NCI-H187 treated with DMSO at 0.1 percent for 48 hours (cell line): ENCODE data around the gene STIM2.
"Not testable (repeated sequence)": the region's sequence is repeated elsewhere in the genome, so short reads cannot be mapped to it uniquely, and the experiment has no call there.

Experiments used
- DNase-seq: peaks from one replicate; lab custom pipeline; 2025; lab: John Stamatoyannopoulos, UW

Gene STIM2

DNA sequence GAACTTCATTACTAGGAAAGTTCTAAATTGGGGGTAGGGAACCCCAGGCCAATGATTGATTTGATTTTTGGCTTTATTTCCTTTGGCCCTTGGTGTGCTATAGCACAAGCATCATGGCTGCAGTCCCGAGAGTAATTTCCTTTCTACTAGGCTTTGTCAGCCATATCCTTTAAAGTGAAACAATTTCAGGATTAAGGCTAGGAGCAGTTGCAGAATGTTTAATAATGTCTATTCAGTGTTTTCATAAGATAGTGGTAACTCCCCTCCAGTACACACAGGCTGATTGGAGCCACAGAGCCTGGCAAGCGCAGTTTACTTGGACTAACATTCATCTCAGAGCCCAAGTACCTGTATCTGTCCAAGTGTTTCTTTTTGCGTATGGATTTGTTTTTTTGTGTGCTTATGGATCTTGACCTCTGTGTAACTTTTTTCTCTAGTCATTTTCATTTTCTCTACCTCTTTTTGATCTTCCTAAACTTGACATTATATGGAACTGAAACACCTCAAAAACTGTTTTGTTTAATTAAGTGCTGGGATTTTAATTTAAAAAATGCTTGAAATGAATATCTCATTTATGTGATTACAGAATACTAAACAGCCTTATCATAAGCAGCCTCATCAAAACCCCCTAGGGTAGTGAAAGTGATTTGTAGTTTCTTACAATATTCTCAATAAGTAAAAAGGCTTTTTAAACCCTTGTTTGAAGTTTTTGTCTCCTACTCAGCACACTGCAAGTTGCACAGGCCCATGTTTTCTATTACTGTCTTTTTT lies 7.5 kb downstream of the STIM2 start:
- DNase-seq: no peak

DNA sequence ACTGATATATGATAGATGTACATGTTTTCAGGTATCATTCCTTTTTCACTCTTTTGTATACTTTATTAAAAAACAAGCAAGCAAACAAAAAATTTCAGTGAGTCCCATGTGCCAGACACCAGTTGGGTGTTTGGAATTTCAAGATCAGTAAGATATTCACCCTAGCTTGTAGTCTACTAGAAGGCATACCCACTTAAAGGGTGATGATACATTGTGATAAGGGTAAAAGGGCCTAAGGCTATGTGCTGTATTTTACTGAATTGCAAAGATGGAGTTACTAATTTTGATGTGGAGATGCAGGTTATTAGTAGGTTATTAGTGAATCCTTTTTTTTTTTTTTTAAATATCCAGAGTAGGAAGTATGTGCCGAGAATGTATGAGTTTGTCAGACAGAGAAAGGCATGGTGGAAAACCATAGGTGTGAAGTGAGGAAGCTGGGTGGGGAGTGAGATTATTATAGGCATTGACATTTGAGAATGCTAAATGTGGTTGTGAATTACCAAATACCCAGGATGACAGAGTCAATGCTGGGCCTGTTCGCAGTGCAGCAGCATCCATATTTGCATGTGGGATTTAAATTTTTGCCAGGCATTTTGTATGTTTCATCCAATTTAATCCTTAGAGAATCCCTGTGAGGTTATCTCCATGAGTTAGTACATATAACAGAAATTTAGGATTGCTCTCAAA lies 10.1 kb downstream of the STIM2 start:
- DNase-seq: no peak

DNA sequence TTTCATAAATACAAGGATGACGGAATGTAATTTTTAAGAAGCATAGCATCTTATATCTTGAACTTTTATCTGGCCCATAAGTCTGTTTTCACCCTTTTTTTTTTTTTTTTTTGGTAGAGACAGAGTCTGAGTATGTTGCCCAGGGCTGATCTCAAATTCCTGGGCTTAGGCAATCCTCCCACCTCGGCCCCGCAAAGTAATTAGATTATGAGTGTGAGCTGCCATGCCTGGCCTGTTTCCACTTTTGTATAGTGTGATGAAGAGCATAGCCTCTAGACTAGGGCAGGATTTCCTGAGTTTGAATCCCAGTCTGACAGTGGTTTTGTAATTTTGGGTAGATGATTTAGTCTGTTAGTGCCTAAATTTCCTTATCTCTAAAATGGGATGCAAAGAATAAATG lies 11.0 kb downstream of the STIM2 start:
- DNase-seq: no peak

DNA sequence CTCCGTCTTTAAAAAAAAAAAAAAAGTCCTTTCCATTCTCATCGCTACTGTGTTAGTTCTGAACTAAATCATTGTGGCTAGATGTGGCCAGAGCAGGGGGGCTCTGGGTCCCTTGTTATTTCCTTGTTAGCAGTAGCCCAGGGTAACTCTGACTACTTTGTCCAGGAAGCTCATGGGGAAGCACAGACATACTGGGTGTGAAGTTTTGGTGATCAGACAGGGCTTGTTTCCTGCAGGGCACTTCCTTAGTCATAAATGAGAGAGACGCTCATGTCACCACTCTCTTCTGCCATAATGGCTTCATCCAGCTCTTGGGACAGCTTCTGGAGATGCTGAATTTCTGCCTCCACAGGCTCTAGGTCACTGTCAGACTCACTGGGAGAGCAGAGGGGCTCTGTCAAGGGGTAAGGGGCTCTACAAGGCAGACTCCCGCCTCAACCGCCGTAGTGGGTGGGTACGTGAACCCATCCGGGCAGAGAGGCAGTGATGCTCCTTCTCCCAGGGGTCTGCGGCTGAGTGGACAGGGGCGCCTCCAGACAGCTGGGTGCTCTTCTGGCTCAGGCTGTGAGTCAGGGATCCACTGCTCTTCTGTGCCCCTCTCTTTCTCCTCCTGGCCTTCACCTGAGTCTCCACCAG lies 12.9 kb downstream of the STIM2 start:
- DNase-seq: no peak

DNA sequence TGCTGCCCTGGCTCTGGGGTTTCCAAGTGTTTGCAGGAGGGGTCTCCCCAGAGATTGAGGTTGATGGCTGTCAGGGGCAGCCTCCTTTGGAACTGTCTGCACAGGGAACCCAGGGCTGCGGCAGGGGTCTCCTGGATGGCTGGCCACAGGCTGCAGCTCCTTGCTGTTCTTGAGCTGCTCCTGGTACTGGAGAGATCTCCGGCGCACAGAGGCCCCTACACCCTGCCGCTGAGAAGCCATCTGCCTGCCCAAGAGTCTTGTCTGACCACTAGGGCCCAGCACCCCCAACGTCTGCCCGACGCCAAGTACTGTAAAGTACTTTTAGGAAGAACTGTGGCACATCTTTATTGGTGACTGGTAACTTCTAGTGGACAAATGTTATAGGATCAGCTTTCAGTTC lies 13.5 kb downstream of the STIM2 start:
- no peak for DNase-seq

DNA sequence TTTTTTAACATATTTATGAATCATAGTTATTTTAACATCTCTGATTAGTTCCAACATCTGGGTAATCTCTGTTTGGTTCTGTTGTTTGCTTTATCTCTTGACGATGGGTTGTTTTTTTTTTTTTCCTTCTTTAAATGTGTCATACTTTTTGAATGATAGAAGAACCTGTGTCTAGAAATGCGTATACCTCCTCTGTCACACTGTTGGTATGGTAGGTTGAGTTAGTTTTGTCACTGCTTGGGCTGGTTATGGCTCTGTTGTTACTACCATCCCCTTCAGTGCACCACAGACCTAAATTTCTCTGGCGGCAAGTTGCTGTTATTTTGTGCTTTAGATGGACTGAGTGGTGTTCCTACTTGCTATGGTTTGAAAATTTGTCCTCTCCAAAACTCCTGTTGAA lies 16.8 kb downstream of the STIM2 start:
- no peak for DNase-seq

DNA sequence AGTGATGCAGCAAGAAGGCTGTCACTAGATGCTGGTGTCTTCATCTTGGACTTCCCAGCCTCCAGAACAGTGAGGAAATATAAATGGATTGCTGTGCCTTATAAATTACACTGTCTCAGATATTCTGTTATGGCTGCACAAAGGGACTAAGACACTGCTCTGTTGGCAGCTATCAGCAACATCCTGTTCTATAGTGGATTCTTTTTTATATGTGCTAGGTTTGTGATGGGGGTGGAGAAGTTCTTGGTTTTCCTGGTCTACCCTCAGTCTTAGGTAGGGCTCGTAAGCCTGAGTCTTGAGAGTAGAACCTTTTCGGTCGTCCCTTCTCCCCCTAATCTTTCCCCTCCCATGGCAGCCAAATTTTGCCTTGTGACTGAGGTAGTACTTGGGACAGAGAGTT lies 17.3 kb downstream of the STIM2 start:
- DNase-seq: no peak

DNA sequence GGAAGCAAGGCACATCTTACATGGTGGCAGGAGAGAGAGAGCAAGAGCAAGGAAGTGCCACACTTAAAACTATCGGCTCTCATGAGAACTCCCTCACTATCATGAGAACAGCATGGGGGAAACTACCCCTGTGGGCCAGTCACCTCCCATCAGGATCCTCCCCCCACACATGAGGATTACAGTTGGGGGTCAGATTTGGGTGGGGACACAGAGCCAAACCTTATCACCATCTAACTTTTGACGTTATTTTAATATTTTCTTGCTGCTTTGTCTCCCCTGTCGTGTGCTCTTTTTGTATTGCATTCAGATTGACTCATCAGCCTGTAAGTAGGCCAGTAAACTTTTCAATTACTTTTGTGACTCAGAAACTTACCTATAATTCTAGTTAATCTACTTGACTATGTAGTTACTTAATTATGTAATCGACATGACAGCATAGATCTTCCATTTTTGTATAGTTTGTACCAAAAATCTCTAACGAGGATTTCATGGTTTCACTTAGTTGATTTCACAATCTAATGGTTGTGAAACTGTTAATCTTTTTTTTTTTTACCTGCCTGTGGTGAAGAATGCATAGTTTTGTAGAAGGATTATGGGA lies 18.3 kb downstream of the STIM2 start:
- no peak for DNase-seq

DNA sequence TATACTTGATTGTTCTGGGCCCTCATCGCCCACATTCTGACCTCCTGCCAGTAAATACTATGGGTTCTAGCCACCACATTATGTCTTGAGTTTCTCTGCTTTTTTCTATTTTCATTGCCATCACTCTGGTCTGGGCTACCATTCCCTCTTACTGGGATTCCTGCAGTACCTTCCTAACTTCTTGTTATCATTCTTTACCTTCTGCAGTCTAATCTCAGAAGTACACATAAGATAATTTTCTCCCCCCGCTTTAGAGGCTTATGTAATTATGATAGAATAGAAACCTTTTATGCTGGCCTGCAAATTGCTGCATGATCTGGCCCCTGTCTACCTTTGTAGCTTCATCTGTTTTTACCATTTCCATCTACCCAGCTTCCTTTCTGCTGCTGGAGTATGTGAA lies 19.2 kb downstream of the STIM2 start:
- DNase-seq: no peak

DNA sequence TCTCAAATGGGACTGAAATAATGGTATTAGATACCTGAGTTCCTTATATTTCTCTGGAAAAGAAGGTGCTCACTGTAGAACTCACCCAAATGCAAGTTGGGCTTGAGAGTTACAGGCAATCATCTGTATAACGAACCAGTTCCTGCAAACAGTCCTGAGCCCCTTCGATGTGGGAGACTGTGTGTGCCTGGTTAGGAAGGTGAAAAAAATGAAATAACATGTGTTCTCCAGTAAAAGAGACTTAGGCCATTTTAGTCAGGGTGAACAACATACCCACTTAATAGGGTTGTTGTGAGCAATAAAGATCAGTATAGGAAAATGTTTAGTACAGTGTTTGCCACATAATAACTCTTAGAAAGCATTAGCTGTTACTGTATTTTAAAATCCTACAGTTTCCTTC lies 23.4 kb downstream of the STIM2 start:
- DNase-seq: no peak

DNA sequence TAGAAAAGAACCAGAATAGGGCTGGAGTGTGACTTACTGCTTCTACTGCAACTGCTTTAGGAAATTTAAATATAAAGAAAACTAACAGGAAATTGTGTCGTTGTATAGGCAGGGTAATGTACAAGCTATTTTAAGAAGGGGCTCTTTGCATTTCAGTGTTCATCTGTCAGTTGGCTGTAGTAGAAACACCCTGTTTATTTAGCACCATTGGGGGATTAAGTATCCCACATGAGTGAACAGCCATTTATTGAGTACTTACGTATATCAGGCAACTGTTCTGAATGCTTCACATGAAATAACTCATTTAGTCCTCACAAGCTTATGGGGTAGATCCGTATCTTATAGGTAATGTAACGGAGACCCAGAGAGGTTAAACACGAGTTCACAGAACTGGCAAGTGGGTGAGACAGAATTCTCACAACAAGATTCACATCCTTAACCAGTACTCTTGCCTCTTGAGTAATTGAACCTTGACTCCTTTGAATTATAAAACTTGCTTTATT lies 23.9 kb downstream of the STIM2 start:
- no peak for DNase-seq

DNA sequence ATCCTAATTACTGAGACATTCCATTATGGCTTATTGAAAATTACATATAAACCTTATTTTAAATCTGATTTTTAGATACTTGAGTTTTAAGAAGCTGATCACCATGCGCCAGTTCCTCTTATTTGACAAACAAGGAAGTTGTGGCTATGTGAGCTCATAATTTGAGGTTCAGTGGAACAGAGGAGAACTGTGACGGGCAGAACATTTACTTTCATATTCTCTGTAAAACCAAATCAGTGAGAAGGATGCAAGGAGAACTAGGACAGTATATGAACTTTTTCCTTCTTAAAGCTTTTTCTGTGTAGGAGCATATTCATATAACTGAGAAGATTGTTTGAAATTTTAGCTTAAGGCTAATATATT lies 25.3 kb downstream of the STIM2 start:
- no peak for DNase-seq

DNA sequence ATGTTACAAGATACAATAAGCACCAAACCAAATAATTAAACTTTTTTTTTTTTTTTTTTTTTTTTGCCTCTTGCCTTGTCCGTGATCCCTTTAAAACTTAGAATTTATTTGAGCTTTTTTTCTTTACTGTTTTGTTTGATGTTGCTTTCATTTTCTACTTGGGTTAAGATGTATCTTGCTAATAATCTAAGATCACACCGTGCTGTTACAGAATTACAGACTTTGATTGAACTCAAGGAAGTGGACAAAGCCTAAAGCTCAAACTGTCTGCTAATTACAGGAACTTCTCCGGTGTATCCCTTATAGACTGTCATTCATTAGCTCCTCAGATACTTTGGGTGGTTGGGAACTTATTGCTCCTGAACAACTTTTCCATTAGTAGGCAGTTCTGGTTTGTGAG lies 26.5 kb downstream of the STIM2 start:
- no peak for DNase-seq

DNA sequence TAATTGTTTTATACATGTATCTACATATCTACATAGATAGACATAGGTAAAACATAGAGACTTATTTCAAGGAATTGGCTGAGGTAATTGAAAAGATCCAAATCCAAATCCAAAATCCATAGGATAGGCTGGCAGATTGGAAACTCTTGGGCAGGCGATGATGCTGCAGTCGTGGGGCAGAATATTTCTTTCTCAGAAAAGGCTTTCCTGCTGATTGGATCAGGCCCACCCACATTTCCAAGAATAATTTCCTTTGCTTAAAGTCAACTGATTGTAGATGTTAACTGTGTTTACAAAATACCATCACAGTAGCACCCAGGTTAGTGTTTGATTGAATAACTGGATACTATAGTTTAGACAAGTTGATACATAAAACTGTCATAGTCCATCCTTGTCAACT lies 27.2 kb downstream of the STIM2 start:
- no peak for DNase-seq

DNA sequence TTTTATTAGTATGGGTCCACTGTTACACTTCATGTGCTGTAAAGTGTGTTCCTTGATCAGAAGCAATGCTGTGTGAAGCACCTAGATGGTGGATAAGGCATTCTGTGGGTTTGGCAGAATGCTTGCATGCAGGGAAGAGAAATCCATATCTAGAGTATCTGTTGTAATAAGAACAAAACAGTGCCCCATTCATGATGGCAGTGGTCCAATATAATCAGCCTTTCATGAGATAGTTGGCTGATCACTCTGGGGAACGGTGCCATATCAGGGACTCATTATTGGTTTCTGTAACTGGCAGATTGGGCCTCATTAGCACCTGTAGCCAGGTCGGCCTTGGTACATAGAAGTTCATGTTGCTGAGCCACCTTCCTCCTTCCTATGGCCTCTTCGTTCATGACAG lies 28.7 kb downstream of the STIM2 start:
- DNase-seq: no peak

DNA sequence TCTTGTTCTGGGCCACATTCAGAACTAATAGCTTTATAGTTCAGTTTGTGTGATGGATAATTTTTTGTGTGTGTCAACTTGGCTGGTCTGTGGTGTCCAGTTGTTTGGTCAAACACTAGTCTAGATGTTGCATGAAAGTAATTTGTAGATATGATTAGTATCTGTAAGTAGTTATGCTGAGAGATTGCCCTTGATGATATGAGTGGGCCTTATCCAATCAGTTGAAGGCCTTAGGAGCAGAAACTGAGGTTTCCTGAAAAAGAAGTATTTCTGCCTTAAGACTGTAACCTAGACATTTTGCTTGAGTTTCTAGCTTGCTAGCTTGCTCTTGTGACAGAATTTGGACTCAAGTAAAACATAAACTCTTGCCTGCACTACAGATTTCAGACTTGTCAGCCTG lies 30.4 kb downstream of the STIM2 start:
- no peak for DNase-seq

DNA sequence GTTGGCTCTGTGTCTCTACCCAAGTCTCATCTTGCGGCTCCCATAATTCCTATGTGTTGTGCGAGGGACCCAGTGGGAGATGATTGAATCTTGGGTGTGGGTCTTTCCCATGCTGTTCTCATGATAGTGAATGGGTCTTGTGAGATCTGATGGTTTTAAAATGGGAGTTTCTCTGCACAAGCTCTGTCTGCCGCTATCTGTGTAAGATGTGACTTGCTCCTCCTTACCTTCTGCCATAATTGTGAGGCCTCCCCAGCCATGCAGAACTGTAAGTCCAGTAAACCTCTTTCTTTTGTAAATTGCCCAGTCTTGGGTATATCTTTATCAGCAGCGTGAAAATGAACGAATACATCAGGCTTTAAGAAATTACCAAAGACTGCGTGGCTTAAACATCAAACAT lies 31.2 kb downstream of the STIM2 start:
- no peak for DNase-seq

DNA sequence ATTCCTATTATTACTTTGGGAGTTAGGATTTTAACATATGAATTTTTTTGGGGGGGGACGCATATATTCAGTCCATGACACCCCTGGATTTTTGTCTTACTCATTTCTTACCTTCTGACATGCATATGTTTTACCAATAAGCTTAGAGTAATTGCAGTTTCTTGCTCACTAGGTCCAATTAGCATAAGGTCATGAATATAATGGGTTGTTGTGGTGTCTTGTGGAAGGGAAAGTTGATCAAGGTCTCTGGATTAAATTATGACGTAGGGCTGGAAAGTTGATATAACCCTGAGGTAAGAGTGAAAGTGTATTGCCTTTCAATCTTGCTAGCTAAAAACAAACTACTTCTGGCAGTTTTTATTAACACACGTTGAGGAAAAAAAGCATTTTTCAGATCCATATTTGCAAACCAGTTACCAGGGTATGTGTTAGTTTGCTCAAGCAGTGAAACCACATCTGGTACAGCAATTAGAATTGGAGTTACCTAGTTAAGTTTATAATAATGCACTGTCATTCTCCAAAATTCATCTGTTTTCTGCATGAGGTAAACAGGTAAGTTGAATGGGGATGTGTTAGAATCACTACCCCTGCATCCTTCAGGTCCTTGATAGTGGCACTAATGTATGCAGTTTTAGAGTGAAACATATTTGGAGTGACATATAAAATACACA lies 32.0 kb downstream of the STIM2 start:
- DNase-seq: no peak

DNA sequence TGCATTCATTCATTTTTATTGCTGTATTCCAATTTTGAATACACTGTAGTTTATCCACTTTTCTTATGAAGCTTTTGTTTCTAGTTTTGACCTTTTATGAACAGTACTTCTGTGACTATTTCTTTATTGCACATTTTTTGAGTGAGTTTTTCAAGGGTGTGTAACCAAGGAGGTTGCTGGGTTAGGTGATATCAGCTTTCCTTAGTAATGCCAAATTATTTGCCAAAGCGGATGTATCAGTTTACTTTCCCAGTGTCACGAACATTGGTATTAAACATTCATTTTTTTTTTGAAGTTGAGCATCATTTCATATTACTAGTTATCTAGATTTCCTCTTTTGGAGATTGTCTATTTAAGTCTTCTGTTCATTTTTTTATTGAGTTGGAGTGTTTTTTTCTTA lies 32.9 kb downstream of the STIM2 start:
- no peak for DNase-seq

DNA sequence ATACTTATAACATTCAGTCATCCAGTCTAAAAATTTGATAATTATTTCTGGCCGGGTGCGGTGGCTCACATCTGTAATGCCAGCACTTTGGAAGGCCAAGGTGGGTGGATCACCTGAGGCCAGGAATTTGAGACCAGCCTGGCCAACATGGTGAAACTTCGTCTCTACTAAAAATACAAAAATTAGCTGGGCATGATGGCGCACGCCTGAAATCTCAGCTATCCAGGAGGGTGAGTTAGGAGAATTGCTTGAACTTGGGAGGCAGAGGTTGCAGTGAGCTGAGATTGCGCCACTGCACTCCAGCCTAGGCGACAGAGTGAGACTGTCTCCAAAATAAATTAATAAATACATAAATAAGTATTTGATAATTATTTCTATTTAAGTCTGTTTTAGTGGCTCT lies 34.2 kb downstream of the STIM2 start:
- not testable (repeated sequence) for DNase-seq

DNA sequence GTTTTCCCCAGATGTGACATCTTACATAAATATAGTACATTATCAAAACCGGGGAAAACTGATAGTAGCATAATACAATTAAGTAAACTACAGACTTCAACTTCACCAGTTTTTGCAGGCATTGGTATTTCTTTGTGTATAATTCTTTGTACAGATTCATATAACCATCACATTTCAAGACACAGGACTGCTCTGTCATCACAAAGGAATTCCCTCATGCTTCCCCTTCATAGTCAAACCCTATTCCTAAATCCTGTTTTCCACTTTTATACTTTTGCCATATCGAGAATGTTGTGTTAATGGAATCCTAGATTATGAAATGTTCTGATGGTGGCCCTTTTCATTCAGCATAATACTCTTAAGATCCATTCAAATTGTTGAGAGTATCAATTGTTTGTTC lies 36.0 kb downstream of the STIM2 start:
- DNase-seq: no peak

DNA sequence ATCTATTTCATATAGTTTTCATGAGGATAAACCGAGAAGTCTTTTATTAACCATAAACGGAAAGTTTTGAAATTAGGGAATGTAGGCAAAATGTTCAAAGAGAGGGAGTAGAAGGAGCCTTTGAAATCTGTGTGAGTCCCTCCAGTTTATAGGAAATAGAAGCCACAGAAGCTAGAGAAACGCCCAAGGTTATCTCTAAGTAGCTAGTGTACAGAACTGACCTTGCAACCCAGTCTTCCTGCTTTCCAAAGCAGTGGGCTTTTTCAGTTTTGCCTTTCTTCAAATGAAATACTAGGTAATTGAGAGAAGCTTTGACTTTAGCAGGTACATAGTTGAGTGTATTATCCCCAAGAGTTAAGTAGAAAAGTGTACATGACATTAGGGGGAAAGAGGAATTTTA lies 39.4 kb downstream of the STIM2 start:
- no peak for DNase-seq
